GM18861 (cell line): ENCODE results near the gene KLHDC7B.

Source experiments
- ATAC-seq: cut with Tn5 transposase; IDR thresholded peaks from one replicate; pipeline ENCODE4 v1.9.1; 2021; ENCODE audit not compliant: unreplicated experiment

Gene KLHDC7B

DNA sequence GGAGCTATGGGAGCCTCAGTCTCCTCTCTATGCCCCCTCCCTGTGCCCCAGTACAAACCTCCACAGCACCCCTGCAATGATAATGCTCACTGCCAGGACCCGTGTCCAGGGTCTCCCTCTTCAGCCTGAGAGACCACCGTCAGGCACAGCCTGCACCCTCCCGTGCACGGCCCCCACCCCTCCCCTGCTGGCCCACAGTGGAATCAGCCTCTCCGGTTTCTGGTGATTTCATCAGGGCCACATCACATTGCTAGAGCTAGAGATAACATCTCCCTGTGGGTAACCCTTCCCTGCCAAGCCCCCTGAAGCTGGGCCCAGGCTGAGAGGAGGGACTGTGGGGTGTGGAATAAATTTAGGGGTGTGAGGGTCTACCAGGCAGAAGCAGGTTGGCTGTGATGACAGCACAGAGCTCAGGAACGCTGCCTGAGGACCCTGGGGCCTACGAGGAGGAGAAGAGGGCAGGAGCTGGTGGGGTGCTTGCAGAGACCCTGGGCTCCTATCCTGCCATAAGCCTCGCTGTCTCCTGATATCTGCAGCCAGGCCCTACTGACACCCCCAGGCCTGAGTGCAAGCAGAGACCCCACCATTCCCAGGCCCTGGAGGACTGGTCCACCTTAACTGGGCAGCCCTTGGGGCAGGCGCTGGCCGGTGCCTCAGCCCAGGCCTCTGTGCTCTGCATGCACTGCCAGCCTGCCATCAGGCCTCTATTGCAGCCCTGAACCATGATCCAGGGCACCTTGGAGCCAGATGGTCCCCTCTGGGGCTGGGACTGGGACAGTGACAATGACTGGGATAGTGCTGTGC lies at the start of gene KLHDC7B:
KLHDC7B (plus strand) TSS at position 378 of the 804 bp plus-strand sequence; CDS start at position 723, 345 bp downstream.
- ATAC-seq = no peak

DNA sequence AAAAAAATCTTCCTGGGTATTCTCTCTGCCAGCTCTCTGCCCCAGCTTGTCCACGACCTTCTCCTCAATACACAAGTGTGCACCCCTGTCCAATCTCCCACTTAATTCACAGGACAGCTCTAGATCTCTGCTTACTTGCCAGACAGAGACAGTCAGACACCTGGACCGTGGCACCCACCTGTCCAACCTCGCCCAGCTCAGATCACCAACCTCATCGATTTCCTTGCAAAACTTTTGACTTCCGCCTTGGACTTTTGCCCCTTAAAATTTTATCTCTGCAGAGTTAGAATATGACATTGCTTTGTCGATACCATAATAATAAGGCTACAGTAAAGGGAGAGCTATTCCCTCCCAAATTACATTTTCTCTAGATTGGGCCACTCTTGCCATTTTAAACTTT lies 48.6 kb upstream of the KLHDC7B start:
- no peak for ATAC-seq

DNA sequence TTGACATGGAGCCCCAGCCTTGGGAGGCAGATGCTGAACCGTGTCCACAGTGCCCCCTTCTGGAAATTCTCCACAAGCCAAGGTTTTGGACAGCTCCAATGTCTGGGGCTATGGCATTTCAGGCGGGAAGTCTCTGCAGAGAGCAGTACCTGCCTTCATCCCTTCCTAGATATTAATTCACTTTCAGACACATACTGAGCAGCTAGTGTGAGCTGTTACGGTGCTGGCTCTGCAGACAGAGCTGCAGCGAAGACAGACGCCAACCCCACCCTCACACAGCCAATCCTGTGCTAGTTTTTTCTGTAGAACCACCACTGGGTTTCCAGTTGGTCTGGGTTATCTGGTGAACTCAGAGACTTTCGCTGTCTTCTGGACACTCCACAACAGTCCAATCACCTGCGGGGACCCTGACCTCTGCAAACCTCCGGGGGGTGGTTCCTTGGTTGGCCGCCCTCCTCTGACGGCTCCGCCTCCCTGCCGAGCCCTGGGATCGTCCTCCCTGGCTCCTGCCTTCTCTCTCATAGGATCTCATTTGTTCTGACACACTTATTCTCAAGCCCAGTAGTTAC lies 47.3 kb upstream of the KLHDC7B start:
- ATAC-seq = no peak

DNA sequence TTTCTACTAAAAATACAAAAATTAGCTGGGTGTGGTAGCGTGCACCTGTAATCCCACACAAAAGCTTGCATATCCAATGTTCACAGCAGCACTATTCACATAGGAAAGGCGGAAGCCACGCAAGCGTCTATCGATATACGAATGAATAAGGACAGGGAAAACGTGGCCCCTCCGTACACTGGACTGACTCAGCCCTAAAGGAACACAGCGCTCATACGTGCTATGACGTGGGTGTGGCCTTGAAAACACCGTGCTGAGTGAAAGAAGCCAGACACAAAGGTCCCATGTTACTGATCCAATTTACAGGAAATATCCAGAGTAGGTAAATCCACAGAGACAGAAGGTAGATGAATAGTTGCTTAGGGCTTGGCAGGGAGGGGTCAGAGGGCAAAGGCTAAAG lies 45.2 kb upstream of the KLHDC7B start:
- ATAC-seq = no peak

DNA sequence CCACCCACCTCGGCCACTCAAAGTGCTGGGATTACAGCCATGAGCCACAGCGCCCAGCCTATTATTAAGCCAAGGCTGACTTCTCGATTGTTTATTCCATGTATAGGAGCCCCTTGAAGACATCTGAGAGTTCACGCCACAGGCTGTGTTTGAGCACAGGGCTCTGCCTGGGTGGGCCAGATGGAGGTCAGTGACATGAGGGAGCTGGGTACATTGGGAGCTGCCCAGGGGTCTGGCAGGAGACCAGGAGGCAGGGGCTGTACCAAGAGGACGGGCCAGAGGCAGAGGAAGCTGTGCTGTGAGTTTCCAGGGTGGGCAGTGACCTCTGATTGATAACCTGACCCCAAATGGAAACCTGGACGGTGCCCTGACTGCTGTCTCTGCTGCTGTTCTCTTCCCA lies 43.6 kb upstream of the KLHDC7B start:
- no peak for ATAC-seq

DNA sequence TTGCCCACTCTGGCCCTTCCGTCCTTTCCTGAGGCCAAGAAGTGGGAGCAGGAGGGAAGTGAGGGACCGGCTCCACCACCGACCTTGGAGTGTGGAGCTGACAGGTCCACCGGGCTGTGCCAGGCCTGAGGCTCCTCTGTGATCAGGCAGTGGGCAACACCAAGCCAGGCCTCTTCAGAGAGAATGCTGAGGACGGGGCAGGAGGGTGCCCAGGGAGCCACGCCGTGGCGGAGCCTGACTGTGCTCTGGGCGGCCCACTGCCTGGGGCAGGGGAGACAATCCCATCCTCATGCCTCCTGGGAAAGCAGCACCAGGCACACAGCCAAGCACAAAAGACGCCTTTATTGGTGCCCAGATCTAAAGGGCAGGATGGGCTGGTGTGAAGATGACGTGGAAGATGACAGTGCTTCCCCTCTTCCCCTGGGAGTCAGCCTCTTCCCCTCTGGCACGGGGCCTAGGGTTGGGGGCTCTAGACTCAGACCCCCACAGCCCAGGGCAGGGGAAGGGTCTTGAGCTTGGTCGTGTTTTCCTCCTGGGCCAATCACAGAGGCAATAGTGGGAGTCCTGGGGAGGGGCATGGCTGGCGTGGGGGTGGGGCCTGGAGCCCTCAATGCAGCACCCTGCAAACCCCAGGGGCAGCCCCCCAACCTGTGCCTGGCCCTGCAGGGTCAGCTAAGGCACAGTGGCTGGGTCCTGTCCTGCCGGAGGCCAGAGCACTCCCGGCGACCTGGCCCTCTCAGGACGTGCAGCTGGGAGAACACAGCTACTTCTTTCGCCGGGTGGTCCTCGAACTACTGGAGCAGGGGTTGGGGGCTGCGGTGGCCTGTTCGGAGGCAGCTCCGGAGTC lies 42.8 kb upstream of the KLHDC7B start:
- ATAC-seq = no peak

DNA sequence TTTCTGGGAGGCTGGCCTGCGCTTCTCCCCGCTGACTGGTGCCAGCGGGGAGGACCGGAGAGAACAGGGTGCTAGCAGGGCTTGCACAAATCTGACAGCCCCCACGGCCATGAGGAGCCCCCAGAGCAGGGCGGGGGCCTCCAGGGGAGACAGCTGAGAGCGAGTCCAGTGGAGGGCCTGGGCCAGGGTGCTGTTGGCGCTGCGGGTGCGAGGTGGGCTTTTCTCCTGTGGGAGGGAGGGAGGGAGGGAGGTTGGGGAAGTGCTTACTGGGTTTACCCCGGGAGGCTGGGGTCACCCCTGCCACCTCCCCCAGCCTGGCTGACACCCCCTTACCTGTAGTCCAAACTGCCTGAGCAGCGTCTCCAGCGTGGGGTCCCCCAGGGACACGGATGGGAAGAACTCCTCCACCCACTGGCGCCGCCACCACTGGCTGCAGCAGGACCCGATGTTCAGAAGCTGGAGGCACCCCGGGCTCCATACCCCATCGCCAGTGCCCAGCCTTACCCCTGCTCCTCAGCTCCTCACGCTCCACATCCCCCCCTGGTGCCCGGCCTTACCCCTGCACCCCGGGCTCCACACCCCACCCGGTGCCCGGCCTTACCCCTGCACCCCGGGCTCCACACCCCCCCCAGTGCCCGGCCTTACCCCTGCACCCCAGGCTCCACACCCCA lies 42.1 kb upstream of the KLHDC7B start:
- no peak for ATAC-seq

DNA sequence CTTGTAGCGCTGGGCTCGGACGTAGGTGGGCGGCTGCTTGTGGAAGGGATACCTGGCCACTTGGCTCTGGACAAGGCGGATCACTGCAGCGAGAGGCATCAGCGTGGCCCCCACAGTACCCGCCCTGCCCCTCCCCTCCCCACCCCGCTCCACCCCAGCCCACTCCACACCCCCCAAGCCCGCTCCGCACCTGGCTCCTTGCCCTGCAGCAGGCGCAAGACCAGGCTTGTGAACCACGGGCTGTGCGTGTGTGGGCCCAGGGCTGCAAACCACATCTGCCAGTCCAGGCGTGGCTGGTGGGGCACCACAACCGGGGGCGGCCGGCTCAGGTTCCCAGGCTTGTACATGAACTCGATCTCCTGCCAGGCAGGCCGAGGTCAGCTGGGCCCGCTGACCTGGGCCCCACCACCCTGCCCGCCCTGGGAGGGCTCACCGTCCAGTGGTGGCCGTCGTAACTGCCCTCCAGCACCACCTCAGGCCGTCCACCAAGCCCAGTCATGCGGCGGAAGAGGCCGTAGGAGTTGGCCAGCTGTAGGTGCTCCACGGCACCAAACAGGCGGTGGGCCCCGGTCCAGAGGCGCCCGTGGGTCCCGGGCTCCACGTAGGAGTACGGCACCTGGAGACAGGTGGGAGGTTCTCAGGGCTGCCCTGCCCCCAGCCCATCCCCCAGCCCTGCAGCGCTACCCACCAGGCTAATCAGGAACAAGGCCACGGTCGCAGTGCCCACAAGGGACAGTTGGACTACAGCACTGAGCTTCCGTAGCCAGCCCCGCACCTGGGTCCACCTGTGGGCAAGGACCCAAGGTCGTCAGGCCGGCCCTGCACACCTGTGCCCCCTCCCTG lies 41.1 kb upstream of the KLHDC7B start:
- no peak for ATAC-seq

DNA sequence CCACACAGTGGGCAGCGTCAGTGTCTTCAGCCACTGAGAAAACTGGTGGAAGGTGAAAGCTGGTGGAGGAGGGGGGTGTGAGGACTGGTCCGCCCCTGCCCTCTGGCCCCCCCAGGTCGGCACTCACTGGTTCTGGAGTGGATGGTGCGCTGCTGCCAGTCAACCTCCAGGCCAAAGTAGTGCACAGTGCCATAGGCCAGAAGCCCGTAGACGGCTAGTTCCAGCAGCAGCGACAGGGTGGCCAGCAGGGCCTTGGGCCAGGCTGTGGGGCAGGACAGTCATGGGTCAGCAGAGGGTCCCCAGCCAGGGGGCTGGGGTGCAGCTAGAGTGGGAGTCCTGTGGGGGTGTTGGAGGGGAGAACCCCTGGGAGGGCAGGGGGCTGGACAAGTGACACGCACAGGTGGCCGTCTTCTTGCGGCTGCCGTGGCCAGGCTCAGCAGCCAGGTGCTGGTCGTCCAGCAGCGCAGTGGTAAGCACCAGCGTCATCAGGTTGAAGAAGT lies 40.4 kb upstream of the KLHDC7B start:
- ATAC-seq = no peak

DNA sequence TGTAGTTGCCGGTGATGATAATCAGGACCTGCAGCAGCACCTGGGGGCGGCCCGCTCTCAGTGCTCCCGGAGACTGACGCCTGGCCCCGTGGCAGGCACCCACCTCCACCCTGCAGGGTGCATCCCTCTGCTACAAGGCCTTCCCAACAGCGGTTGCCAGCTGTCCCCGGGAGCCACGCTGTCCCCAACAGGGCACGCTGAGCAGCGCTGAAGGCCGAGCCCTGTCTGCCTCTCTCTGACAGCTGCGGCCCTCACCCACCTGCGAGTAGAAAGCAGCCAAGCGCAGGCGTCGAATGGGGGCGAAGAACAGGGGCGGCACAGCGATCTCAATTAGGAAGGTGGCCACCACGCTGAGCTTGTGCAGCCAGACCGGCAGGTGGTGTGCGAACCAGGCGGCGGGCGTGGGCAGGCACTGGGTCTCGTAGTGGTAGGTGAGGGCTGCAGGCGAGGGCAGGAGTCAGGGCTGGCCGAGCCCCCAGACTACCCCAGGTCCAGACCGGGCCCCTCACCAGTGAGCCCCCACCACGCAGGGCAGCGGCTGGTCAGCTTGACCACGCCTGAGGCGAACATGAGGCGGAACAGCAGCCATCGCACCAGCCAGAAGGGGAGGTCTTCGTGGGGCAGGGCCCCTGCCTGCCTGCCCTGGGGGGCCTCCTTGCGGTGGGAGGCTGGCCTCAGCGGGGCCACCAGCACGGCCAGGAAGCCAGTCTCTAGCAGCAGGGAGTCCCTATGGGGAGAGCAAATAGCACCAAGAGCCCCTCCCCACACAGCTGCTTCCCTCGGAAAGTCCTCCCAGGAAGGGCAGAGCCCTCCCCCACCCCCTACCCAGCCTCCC lies 39.7 kb upstream of the KLHDC7B start:
- ATAC-seq = no peak

DNA sequence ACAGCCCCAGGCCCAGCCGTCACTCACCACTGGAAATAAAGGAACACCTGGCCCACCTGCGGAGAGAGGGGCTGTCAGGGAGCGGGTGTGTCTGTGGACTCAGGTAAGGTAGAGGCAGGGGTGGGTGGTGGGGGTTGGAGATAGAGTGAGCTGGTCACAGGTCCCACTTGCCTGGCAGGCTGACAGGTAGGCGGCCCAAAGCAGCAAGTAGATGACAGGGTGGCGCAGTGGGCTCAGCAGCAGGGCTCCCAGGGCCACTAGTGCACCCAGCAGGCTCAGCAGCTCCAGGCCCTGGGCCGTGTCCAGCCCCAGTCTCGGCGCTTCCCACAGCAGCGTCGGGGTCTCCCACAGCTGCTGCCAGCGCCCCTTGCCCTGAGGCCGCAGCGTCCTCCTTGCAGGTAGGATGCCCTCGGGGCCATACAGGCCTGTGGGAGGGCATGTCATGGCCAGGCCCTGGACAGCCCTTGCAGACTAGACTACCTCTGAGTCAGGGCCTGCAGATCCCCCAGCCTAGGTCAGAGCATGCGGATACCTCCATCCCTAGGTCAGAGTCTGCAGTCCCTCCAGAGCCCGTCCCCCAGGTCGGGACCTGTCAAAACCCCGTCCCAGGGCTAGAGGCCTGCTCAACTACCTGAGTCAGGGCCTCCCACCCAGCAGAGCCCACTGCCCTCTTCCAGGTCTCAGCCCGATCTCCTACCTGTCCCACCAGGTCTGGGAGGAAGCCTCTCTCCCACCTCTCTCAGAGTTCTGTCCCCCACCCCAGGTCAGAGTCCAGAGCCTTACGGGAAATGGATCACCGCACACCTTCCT lies 38.9 kb upstream of the KLHDC7B start:
- ATAC-seq = no peak

DNA sequence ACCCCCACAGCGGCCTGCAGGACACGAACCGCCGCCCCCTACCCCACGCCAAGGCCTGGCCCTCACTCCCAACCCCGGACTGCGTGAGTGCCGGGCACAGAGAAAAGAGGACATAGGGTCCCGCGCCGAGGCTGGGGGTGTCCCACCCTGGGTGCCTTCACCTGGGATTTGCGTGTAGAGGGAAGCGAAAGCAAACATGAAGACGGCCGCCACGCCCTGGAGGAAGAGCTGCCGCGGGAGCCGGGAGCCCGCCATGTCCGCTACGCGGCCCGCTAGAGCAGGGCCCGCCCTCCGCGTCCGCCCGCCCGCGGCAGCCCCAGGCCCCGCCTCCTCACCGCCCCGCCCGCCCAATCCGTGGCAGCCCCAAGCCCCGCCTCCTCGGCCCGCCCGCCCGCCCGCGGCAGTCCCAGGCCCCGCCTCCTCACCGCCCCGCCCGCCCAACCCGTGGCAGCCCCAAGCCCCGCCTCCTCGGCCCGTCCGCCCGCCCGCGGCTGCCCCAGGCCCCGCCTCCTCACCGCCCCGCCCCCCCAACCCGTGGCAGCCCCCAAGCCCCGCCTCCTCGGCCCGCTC lies 38.2 kb upstream of the KLHDC7B start, which contains the start of gene LMF2:
LMF2 (minus strand) TSS at position 282 of the 570 bp plus-strand sequence; CDS start at position 255, 27 bp downstream.
- ATAC-seq = no peak

DNA sequence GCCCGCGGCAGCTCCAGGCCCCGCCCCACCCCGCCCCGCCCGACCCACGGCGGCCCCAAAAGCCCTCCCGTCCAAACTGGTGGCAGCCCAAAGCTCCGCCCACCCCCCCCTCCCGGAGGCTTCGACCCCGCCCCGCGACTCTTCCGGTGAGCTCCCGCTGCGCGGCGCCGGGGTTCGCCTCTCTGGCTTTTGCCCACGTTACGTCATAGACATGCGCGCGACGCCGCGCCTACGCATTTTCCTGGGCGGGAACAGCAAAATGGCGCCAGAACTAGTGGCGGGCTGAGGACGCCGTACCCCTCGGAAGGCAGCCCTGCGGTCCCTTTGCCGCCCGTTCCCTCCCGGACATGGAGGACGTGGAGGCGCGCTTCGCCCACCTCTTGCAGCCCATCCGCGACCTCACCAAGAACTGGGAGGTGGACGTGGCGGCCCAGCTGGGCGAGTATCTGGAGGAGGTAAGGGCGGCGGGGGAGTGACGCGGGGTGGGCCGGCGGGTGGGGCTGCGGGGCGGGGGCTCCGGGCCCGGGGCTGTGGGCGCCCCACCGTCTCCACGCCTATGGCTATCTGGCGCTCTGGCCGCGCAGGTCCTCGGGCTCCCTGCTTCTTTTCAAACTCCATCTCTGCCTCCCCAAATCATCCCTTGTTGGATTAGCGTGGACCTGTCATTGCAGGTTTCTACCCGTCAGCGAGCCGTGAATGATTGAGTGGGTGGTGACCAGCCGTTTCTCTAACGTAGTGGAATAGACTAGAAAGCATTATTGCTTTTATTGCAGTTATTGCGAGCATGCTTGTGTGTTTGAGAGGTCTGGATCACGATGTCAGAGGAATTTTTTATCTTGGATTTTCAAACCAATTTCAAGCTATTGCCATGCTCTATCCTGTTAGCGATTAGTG lies 37.5 kb upstream of the KLHDC7B start, which contains the start of gene NCAPH2:
NCAPH2 (plus strand) TSS at position 234 of the 894 bp plus-strand sequence; CDS start at position 348, 114 bp downstream.
- peak; percentile 68 for ATAC-seq

DNA sequence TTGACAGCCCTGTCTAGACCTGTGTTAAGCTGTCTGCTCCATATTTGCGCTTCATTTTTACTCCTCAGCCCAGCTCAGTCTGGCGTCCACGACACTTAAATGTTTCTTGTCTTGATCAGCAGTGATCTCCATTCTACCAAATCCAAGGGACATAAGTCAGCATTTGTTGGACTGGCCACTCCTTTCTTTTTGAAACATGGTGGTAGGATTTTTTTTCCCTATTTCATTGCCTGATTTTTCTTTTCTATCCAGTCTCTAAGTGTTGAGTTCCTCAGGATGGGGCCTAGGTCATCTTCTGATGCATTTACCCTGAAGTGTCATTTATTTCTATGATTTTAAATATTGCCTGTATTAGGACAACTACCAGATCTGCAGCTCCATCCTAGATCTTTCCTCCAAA lies 36.8 kb upstream of the KLHDC7B start:
- ATAC-seq = no peak

DNA sequence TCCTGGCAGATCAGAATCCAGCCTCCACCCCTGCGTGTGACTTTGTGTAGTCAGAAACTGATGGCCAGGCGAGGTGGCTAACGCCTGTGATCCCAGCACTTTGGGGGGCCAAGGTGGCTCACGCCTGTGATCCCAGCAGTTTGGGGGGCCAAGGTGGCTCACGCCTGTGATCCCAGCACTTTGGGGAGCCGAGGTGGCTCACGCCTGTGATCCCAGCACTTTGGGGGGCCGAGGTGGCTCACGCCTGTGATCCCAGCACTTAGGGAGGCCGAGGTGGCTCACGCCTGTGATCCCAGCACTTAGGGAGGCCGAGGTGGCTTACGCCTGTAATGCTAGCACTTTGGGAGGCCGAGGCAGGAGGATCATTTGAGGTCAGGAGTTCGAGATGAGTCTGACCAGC lies 32.5 kb upstream of the KLHDC7B start:
- no peak for ATAC-seq

DNA sequence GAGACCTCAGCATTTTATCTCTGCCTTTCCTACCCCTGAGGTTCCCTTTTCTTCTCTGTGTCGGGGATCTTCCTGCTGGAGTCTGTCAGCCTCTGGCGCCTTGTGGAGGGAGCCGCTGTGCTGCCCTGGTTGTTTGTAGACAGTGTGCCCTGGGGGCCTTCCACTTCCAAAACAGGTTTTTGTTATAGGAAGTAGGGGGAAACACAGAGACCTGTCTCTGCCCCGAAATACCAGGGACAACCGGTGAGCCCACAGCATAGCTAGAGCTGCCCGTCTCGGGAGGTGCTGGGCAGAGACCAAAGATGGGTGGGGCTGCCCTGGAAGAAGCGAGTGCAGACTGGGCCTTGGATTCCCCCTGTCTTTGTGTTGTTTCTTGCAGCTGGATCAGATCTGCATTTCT lies 29.6 kb upstream of the KLHDC7B start:
- no peak for ATAC-seq

DNA sequence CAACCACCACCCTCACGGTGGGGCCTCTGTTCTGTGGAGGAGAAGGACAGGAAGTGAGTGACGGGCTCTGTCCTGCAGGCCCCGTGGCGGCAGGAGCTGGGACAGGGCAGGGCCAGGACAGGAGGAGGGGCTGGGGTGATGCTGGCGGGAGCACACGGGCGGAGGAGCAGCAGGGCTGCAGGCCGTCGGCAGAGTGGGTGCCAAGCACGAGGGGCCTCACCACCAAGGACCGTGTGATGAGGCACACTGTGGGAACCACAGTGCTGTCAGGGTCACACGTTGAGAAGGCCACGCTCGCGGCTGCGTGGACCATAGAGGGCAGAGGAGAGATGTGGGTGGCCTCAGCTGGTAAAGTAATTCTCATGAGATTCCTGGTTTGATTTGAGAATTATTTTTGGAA lies 28.8 kb upstream of the KLHDC7B start:
- ATAC-seq = no peak
